ENCODE data around the gene SCD5.

- TF ChIP-seq, protein P1, sequence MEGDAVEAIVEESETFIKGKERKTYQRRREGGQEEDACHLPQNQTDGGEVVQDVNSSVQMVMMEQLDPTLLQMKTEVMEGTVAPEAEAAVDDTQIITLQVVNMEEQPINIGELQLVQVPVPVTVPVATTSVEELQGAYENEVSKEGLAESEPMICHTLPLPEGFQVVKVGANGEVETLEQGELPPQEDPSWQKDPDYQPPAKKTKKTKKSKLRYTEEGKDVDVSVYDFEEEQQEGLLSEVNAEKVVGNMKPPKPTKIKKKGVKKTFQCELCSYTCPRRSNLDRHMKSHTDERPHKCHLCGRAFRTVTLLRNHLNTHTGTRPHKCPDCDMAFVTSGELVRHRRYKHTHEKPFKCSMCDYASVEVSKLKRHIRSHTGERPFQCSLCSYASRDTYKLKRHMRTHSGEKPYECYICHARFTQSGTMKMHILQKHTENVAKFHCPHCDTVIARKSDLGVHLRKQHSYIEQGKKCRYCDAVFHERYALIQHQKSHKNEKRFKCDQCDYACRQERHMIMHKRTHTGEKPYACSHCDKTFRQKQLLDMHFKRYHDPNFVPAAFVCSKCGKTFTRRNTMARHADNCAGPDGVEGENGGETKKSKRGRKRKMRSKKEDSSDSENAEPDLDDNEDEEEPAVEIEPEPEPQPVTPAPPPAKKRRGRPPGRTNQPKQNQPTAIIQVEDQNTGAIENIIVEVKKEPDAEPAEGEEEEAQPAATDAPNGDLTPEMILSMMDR (IDR thresholded peaks at IDR 0.05), result no peak
- peak in 1 of 2 donors; percentile 29 for TF ChIP-seq POLR2A (IDR thresholded peaks at IDR 0.05)
Measured at GRCh38 chr4:82733636-82734035, 65.0 kb downstream of the SCD5 start.
